HG03575 (cell line): ENCODE results near the gene GNAI3.

Source experiments
- ATAC-seq: cut with Tn5 transposase; IDR thresholded peaks from one replicate; pipeline ENCODE4 v1.9.1; 2021; ENCODE audit not compliant: unreplicated experiment, insufficient number of reproducible peaks, low FRiP score; ENCODE audit errors: extremely low read depth

The GNAI3 gene

DNA sequence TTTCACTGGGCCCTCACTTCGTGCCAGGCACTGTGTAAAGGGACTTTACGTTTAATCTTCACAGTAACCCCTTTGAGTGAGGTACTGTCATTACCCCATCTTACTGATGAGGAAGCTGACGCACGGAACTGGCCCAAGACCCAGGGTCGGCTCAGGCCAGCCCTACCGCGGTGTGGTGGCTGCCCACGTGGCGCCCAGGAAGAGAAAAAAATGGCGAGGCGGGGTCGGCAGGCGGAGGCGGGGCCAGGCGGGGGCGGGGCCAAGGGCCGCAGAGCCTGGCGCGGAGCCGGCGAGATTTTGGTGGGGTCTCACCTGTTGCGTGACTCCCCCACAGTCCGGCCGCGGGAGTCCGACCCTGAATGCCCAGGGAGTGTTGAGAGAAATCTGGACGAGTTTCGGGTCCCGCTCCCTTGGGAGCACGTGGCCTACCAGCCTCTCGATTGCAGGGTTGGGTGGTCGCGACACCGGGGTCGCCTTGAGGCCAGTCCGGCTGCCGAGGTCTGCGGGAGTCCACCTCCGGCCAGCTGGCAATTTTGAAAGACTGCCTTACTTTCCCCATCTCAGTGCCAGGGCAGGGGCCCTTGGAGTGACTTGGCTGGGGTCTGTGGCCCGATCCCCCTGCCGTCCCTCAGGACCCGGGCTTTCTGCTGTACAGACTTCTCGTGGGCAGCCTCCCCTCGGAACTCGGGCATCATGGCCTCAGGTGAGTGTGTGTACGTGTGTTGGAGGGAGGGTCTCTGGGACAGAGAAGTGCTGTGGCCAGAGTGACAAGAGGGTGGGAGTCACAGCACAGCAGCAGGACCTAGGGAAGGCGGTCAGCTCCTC lies 71.4 kb downstream of the GNAI3 start, which contains the start of the genes AMPD2 and GNAT2:
TSS of gene AMPD2 (plus strand) at position 262 of the 825 bp plus-strand sequence. CDS start 1,339 bp downstream, outside the sequence.
TSS of gene GNAT2 (minus strand) at position 41 of the 825 bp plus-strand sequence. CDS start 6,746 bp downstream, outside the sequence.
- ATAC-seq = no peak

DNA sequence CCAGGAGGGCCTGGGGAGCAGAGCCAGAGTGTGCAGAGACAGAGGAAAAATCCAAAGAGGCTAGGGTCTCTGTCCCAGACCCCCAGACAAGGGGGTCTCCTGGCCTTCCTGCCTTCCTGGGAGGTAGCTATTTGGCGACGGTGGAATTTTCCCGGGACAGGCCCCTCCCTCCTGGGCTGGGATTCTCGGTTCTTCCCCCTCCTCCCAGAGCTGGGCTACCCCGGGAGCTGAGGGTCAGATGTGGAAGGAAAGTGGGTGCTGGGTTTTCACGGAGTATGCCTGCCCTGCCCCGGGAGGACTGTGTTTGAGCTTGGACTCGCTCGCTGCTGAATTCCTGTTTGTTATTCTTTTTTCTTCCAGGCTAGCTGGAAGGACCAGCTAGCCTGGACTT lies 72.0 kb downstream of the GNAI3 start:
- no peak for ATAC-seq

DNA sequence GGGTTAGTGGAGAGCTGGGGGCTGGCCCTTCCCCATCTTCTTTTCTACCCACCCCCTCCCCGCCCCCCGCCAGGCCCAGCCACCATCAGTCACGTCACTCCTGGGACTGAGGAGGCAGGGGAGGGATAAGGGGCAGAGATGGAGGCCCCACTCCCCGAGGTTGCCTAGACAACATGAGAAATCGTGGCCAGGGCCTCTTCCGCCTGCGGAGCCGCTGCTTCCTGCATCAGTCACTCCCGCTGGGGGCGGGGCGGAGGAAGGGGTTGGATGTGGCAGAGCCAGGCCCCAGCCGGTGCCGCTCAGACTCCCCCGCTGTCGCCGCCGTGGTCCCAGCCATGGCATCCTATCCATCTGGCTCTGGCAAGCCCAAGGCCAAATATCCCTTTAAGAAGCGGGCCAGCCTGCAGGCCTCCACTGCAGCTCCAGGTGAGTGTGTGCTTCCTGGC lies 72.4 kb downstream of the GNAI3 start:
- peak; percentile 59 for ATAC-seq

- no peak for ATAC-seq
These were observed 73.1 kb downstream of the GNAI3 start for GRCh38 chr1:109621379-109622136.

- ATAC-seq = no peak
These were observed 73.9 kb downstream of the GNAI3 start for GRCh38 chr1:109622137-109622892.

DNA sequence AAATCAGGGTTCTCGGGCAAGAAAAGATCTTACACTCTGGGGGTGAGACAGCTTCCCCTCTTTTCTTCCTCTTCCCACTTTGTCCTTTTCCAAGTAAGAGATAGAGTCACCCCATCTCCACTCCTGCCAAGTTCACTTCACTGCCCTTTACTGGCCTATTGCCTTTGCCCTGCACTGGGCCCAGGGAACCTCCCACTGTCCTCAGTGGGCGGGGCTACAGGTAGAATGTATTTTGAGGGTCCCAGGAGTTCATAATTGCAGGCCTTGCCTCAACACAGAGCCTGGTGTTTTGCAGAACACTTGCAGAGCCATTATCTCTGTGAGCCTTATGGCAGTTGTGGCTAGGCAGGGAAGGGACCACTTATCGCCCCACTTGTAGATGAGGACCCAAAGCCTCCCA lies 74.5 kb downstream of the GNAI3 start:
- no peak for ATAC-seq

GRCh38 chr1:109623601-109624161 lies 75.3 kb downstream of the GNAI3 start:
- no peak for ATAC-seq

DNA sequence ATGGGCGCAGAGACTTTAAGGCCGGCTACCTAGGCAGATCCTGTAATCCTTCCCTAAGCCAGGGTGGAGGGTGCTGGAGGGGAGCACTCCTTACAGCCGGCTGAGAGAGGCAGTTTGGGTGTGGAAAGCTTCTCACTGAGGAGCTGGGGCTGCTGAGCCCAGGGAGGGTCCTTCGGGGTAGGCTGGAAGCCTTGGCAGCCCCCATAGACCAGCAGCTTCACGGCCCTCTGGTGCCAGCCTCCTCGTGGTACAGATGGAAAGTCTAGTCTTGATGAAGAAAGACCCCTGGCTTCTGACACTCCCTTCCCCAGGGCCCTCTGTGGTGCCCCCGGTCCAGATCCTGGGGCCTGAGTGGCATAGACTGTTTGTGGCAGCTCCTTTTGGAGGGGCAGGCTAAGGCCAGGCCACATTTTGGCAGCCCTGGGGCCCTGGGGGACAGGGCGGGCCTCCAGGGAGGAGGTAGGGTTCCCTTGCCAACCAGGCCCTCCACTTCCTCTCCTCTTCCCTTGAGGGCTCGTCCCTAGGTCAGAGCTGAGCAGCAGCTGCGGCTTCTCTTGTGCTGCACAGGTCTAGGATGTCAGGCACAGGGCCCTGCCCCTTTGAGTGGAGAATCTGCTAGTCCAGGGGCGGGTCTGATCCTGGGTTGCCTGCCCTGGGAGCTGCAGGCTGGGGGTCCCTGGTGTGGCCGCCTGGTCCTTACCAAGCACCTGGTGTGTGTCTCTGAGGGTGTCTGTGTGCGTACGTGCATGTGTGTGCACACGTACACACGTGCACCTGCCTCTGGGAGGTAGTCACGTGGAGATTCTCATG lies 76.0 kb downstream of the GNAI3 start:
- no peak for ATAC-seq

GRCh38 chr1:109625176-109625575 lies 76.8 kb downstream of the GNAI3 start:
- ATAC-seq = no peak

- no peak for ATAC-seq
These were observed 77.5 kb downstream of the GNAI3 start for GRCh38 chr1:109625601-109626560.

GRCh38 chr1:109626682-109627408 lies 78.4 kb downstream of the GNAI3 start:
- no peak for ATAC-seq

GRCh38 chr1:109627692-109628399 lies 79.4 kb downstream of the GNAI3 start:
- no peak for ATAC-seq

- ATAC-seq = no peak
These were observed 80.3 kb downstream of the GNAI3 start for GRCh38 chr1:109628540-109629321.

DNA sequence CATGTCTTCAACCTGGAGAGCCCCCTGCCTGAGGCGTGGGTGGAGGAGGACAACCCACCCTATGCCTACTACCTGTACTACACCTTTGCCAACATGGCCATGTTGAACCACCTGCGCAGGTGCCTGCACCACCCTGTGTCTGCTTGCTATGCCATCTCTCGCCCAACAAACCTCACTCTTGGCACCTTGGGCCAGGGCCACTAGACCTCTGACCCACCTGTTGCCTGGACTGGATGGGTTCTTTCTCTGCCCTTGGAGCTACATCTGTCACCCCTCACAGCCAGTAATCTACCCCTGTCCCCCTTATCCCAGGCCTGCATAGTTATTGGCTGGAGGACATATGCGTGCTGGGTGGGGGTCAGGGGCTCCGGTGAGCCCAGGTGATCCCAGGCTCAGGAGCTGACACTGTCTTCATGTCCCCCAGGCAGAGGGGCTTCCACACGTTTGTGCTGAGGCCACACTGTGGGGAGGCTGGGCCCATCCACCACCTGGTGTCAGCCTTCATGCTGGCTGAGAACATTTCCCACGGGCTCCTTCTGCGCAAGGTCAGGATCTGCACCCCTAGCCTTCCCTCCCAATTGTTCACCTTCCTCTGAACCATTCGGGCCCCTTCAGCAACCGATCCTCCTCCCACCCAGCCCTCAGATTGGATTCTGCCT lies 81.1 kb downstream of the GNAI3 start:
- ATAC-seq = no peak
